Measurements from ENCODE around the gene EFNB1.
"Not testable (repeated sequence)": the region's sequence is repeated elsewhere in the genome, so short reads cannot be mapped to it uniquely, and the experiment has no call there.

DNA sequence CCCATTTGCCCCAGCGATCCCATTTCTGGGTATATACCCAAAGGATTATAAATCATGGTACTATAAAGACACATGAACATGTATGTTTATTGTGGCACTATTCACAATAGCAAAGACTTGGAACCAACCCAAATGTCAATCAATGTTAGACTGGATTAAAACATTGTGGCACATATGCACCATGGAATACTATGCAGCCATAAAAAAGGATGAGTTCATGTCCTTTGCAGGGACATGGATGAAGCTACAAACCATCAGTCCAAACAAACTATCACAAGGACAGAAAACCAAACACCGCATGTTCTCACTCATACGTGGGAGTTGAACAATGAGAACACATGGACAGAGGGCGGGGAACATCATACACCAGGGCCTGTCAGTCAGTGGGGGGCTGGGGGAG, 47.5 kb upstream of the EFNB1 start:
- TF ChIP-seq POLR2A (IDR thresholded peaks at IDR 0.05; ENCODE audit: low read depth, low read length); TAF1 (IDR thresholded peaks at IDR 0.05; ENCODE audit: borderline replicate concordance, low read depth, low read length): not testable (repeated sequence)
